Measurements from ENCODE around the gene CPE.

The CPE gene

DNA sequence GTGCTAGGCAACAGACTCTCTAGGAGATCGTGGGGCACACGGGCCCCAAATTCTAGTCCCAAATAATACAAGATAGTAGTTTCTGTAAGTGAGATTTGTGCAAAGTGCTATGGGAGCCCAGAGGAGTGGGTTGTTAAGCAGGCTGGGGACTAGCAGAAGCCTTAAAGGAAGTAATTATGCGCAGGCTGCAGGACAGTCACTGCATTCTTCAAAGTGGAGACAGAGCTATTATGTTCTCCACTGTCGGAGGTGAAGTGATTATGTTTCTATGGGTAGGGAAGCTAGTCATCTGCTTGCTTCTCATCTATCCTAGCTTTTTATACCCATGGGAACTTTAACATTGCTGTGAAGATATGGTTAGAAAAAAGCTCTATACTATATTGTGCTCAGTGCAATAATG, 154.2 kb downstream of the CPE start:
- no peak for ATAC-seq
- TF ChIP-seq ZNF565 (CRISPR knock-in tag; conservative IDR thresholded peaks at IDR 0.05; ENCODE audit: low read depth), result no peak
- TF ChIP-seq ZNF70 (CRISPR knock-in tag; IDR thresholded peaks at IDR 0.05), result no peak
- TF ChIP-seq ARNTL (CRISPR knock-in tag; IDR thresholded peaks at IDR 0.05; ENCODE audit: borderline replicate concordance, low read depth), result no peak
- TF ChIP-seq ZFP30 (CRISPR knock-in tag; IDR thresholded peaks at IDR 0.05), result no peak
- TF ChIP-seq GLIS3 (CRISPR knock-in tag; IDR thresholded peaks at IDR 0.05), result no peak
- no peak for TF ChIP-seq ZFP3 (CRISPR knock-in tag; IDR thresholded peaks at IDR 0.05)

DNA sequence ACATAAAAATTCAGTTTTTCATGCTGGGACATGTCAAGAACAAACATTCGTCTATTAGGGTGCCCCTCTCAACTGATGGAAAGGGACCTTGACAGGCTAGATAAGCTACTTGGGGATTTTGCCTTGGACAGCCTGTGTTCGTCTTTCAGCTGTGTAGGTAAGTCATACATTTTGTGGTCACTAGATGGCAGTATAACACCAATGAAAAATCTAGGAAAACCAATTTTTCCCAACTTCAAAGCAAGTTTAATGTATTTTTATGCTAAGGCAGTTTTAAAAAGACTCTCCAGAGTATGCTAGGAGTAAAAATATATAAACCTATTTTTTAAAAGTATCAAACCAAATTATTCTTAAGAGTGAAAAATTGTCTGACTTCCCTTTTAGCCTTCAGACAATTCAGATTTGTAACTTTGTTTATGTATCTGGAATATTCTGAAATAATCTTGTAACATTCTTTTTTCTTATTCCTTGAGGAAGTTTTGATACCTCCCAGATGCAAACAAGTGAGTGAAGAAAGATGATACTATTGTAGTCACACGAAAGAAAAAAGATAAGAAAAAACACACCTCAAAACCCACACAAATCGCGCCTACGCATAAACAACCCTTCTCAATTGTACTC, 158.3 kb downstream of the CPE start:
- TF ChIP-seq, protein P1, sequence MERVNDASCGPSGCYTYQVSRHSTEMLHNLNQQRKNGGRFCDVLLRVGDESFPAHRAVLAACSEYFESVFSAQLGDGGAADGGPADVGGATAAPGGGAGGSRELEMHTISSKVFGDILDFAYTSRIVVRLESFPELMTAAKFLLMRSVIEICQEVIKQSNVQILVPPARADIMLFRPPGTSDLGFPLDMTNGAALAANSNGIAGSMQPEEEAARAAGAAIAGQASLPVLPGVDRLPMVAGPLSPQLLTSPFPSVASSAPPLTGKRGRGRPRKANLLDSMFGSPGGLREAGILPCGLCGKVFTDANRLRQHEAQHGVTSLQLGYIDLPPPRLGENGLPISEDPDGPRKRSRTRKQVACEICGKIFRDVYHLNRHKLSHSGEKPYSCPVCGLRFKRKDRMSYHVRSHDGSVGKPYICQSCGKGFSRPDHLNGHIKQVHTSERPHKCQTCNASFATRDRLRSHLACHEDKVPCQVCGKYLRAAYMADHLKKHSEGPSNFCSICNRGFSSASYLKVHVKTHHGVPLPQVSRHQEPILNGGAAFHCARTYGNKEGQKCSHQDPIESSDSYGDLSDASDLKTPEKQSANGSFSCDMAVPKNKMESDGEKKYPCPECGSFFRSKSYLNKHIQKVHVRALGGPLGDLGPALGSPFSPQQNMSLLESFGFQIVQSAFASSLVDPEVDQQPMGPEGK (CRISPR knock-in tag; IDR thresholded peaks at IDR 0.05; ENCODE audit: borderline replicate concordance), result no peak
- TF ChIP-seq, protein P2, sequence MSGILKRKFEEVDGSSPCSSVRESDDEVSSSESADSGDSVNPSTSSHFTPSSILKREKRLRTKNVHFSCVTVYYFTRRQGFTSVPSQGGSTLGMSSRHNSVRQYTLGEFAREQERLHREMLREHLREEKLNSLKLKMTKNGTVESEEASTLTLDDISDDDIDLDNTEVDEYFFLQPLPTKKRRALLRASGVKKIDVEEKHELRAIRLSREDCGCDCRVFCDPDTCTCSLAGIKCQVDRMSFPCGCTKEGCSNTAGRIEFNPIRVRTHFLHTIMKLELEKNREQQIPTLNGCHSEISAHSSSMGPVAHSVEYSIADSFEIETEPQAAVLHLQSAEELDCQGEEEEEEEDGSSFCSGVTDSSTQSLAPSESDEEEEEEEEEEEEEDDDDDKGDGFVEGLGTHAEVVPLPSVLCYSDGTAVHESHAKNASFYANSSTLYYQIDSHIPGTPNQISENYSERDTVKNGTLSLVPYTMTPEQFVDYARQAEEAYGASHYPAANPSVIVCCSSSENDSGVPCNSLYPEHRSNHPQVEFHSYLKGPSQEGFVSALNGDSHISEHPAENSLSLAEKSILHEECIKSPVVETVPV (CRISPR knock-in tag; IDR thresholded peaks at IDR 0.05), result no peak
- TF ChIP-seq ISL1 (CRISPR knock-in tag; IDR thresholded peaks at IDR 0.05), result no peak
- no peak for TF ChIP-seq BACH2 (CRISPR knock-in tag; IDR thresholded peaks at IDR 0.05; ENCODE audit: borderline replicate concordance)
- TF ChIP-seq OSR1 (CRISPR knock-in tag; IDR thresholded peaks at IDR 0.05), result no peak
- TF ChIP-seq GLIS3 (CRISPR knock-in tag; IDR thresholded peaks at IDR 0.05), result no peak
- TF ChIP-seq TCF4 (CRISPR knock-in tag; IDR thresholded peaks at IDR 0.05; ENCODE audit: borderline replicate concordance), result no peak
- TF ChIP-seq, protein P3, sequence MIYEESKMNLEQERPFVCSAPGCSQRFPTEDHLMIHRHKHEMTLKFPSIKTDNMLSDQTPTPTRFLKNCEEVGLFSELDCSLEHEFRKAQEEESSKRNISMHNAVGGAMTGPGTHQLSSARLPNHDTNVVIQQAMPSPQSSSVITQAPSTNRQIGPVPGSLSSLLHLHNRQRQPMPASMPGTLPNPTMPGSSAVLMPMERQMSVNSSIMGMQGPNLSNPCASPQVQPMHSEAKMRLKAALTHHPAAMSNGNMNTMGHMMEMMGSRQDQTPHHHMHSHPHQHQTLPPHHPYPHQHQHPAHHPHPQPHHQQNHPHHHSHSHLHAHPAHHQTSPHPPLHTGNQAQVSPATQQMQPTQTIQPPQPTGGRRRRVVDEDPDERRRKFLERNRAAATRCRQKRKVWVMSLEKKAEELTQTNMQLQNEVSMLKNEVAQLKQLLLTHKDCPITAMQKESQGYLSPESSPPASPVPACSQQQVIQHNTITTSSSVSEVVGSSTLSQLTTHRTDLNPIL (CRISPR knock-in tag; IDR thresholded peaks at IDR 0.05; ENCODE audit: low read depth), result no peak
- TF ChIP-seq PPARA (CRISPR knock-in tag; IDR thresholded peaks at IDR 0.05; ENCODE audit: borderline replicate concordance), result no peak
- no peak for TF ChIP-seq ESRRG (CRISPR knock-in tag; IDR thresholded peaks at IDR 0.05)
- no peak for TF ChIP-seq SNAI2 (CRISPR knock-in tag; IDR thresholded peaks at IDR 0.05)
- no peak for TF ChIP-seq RARB (CRISPR knock-in tag; IDR thresholded peaks at IDR 0.05)
- TF ChIP-seq ZNF70 (CRISPR knock-in tag; IDR thresholded peaks at IDR 0.05), result no peak
- ATAC-seq, result peak; percentile 84

DNA sequence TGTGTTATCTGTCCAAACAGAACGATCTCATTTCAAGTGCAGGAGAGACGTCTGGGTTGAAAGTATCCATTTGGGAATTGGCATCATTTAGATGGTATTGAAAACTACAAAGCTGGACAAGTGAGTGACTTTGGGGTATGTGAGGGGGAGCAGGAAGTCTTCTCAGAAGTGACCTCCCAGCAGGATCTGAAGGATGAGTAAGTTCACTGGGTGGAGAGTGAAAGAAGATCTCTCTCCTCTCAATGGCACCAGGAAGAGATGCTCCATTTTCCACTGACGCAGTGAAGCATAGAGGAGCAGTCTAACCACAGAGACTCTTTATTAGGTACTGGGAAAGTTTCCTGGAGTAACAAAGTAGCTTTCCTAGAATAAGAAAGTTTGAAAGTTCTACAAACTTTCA, 161.0 kb downstream of the CPE start:
- TF ChIP-seq ARNTL (CRISPR knock-in tag; IDR thresholded peaks at IDR 0.05; ENCODE audit: borderline replicate concordance, low read depth) (no peak), PPARA (CRISPR knock-in tag; IDR thresholded peaks at IDR 0.05; ENCODE audit: borderline replicate concordance) (no peak), SNAI2 (CRISPR knock-in tag; IDR thresholded peaks at IDR 0.05) (no peak), ZNF8 (CRISPR knock-in tag; IDR thresholded peaks at IDR 0.05) (no peak), GLIS3 (CRISPR knock-in tag; IDR thresholded peaks at IDR 0.05) (no peak), ZC3H10 (CRISPR knock-in tag; IDR thresholded peaks at IDR 0.05) (no peak), CSDC2 (CRISPR knock-in tag; IDR thresholded peaks at IDR 0.05) (no peak), OSR1 (CRISPR knock-in tag; IDR thresholded peaks at IDR 0.05) (no peak), ZFP3 (CRISPR knock-in tag; IDR thresholded peaks at IDR 0.05) (no peak), ZNF70 (CRISPR knock-in tag; IDR thresholded peaks at IDR 0.05) (no peak), TOX (CRISPR knock-in tag; IDR thresholded peaks at IDR 0.05; ENCODE audit: borderline replicate concordance) (no peak), ZFP30 (CRISPR knock-in tag; IDR thresholded peaks at IDR 0.05) (no peak), ZNF565 (CRISPR knock-in tag; conservative IDR thresholded peaks at IDR 0.05; ENCODE audit: low read depth) (no peak), TCF4 (CRISPR knock-in tag; IDR thresholded peaks at IDR 0.05; ENCODE audit: borderline replicate concordance) (no peak)
- TF ChIP-seq, protein P4, sequence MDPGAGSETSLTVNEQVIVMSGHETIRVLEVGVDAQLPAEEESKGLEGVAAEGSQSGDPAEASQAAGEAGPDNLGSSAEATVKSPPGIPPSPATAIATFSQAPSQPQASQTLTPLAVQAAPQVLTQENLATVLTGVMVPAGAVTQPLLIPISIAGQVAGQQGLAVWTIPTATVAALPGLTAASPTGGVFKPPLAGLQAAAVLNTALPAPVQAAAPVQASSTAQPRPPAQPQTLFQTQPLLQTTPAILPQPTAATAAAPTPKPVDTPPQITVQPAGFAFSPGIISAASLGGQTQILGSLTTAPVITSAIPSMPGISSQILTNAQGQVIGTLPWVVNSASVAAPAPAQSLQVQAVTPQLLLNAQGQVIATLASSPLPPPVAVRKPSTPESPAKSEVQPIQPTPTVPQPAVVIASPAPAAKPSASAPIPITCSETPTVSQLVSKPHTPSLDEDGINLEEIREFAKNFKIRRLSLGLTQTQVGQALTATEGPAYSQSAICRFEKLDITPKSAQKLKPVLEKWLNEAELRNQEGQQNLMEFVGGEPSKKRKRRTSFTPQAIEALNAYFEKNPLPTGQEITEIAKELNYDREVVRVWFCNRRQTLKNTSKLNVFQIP (CRISPR knock-in tag; IDR thresholded peaks at IDR 0.05; ENCODE audit: borderline replicate concordance, low read depth), result no peak
- no peak for ATAC-seq

Measured in SK-N-SH treated with all-trans-retinoic acid at 6 μM for 48 hours (cell line).